OCI-LY7 (cell line): ENCODE measurements around the gene LHX6. TPM values are rescaled to one million over a fixed set of nuclear protein-coding genes. Genes with fewer than 3 reads are reported as not detected.

ENCODE experiments used
- BruUV-seq: library from RNA; stranded (reverse); fragments of 400-500 nt; replicated peaks from 2 replicates; lab custom pipeline; 2021; lab: Mats Ljungman, UMichigan
- CTCF ChIA-PET: fragments of 300-600 bp; sonication (Branson Sonifier 250); formaldehyde crosslinking; loops from one replicate; lab custom pipeline; 2022; ENCODE audit warnings: antibody characterized with exemption; ENCODE audit not compliant: unreplicated experiment; lab: Charles Lee
- POLR2A ChIA-PET: fragments of 300-600 bp; sonication (Branson Sonifier 250); formaldehyde crosslinking; loops from one replicate; lab custom pipeline; 2022; ENCODE audit warnings: antibody characterized with exemption; lab: Charles Lee
- DNase-seq: peaks from one replicate; pipeline ENCODE4 v3.0.0-alpha.2; 2015; ENCODE audit warnings: low spot score
- H2AFZ ChIP-seq: fragments of 200-600 bp; sonication (generic), shearing (Covaris generic); 2 replicates; pipeline ENCODE4 v1.6.1; 2014; ENCODE audit warnings: mild to moderate bottlenecking, antibody characterized with exemption, low read length, moderate library complexity
- H3K27ac ChIP-seq: fragments of 200-600 bp; sonication (generic); 2 replicates; pipeline ENCODE4 v1.5.1; 2014; ENCODE audit warnings: mixed run types, low read depth, mild to moderate bottlenecking, moderate library complexity, low read length, inconsistent platforms; ENCODE audit not compliant: poor library complexity, severe bottlenecking
- H3K36me3 ChIP-seq: fragments of 200-600 bp; sonication (generic); 2 replicates; pipeline ENCODE4 v1.6.1; 2014; ENCODE audit warnings: mild to moderate bottlenecking, antibody characterized with exemption, low read length, moderate library complexity, mixed read lengths; ENCODE audit not compliant: insufficient read depth
- H3K4me1 ChIP-seq: fragments of 200-600 bp; sonication (generic); 2 replicates; pipeline ENCODE4 v1.5.1; 2014; ENCODE audit warnings: mild to moderate bottlenecking, low read length; ENCODE audit not compliant: insufficient read depth, poor library complexity, severe bottlenecking
- H3K4me2 ChIP-seq: fragments of 200-600 bp; sonication (generic); 2 replicates; pipeline ENCODE4 v1.6.1; 2014; ENCODE audit warnings: mild to moderate bottlenecking, low read length
- H3K4me3 ChIP-seq: fragments of 200-600 bp; sonication (generic); 2 replicates; pipeline ENCODE4 v1.5.1; 2014; ENCODE audit warnings: mild to moderate bottlenecking, low read depth, low read length; ENCODE audit not compliant: poor library complexity, severe bottlenecking
- H3K79me2 ChIP-seq: fragments of 200-600 bp; sonication (generic); 2 replicates; pipeline ENCODE4 v1.6.1; 2016; ENCODE audit warnings: low read depth, mild to moderate bottlenecking, low read length, moderate library complexity, mixed read lengths; ENCODE audit not compliant: insufficient read depth
- H3K9me2 ChIP-seq: fragments of 200-600 bp; sonication (generic); 2 replicates; pipeline ENCODE4 v1.6.1; 2016; ENCODE audit warnings: mild to moderate bottlenecking, low read length, mixed read lengths; ENCODE audit not compliant: insufficient read depth
- H3K9me3 ChIP-seq: fragments of 200-600 bp; sonication (generic); 2 replicates; pipeline ENCODE4 v1.6.1; 2014; ENCODE audit warnings: mild to moderate bottlenecking, mixed run types, low read length, mixed read lengths
- H4K20me1 ChIP-seq: fragments of 200-600 bp; sonication (generic); 2 replicates; pipeline ENCODE4 v1.6.1; 2014; ENCODE audit warnings: mild to moderate bottlenecking, antibody characterized with exemption, low read length, moderate library complexity, mixed read lengths; ENCODE audit not compliant: insufficient read depth
- CTCF ChIP-seq: fragments of 200-600 bp; sonication (generic); conservative IDR thresholded peaks from 2 replicates; pipeline ENCODE4 v1.5.1; 2014; ENCODE audit warnings: mild to moderate bottlenecking, antibody characterized with exemption, low read length, moderate library complexity, mixed read lengths
- EZH2phosphoT487 ChIP-seq: fragments of 200-600 bp; sonication (generic); IDR thresholded peaks from 2 replicates; pipeline ENCODE4 v1.6.1; 2018; ENCODE audit warnings: low read depth, borderline replicate concordance, mild to moderate bottlenecking, mixed run types, antibody characterized with exemption, low read length, moderate library complexity, mixed read lengths
- intact Hi-C: fragments of 100-400 bp; cut with micrococcal nuclease; formaldehyde crosslinking; loops from one replicate; pipeline ENCODE4 v1.10.0; 2022; ENCODE audit not compliant: unreplicated experiment
- total RNA-seq, 2 experiments: library from RNA; depleted of rRNA in 1 of 2; stranded (reverse); fragments of >200 nt in 1 of 2; shearing (Covaris generic) in 1 of 2; gene quantifications; 2 replicates each; pipeline ENCODE4 v1.2.3, GENCODE V29; 2014 to 2022

LHX6 gene
- total RNA-seq, 2 experiments from 2014 or later: not detected

DNA sequence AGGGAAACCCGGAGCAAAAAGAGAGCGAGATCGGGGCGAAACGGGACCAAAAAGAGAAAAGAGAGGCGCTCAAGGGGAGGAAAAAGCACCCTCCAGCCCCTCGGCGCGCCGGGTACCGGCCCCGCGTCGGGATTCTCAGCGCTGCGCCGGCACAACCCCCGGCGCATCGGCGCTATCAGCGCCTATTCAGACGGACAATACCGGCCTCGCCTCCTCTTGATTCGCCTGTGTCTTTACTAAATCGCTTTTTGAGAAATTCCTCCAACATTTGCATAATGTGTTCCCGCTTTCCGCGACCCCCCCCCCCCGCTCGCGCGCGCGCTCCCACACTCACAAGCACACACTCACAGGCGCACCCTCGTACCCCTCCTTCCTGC, 578 bp downstream of the LHX6 start:
- Histone ChIP-seq H3K9me2 (no peaks in the 10 kb centered on the region), H3K4me2 (peak overlapping the region; percentile 20; the same call in 1 of the 2 replicates), H3K4me3 (no peak overlapping the region), H2AFZ (no peak overlapping the region), H3K79me2 (no peaks in the 10 kb centered on the region), H4K20me1 (no peaks in the 10 kb centered on the region), H3K9me3 (no peaks in the 10 kb centered on the region), H3K36me3 (no peaks in the 10 kb centered on the region), H3K4me1 (no peaks in the 10 kb centered on the region), H3K27ac (no peak overlapping the region)
- POLR2A ChIA-PET: no interaction called here
- intact Hi-C loops: no loop called here
- no TSS peak for BruUV-seq
- no peak for DNase-seq
- TF ChIP-seq EZH2phosphoT487 (no peak), CTCF (no peak)
- CTCF ChIA-PET: no interaction called here

- no peak overlapping the region for H2AFZ ChIP-seq
- ChIA-PET POLR2A (no interaction called here), CTCF (no interaction called here)
- TF ChIP-seq EZH2phosphoT487: no peak
- TF ChIP-seq CTCF: no peak
- intact Hi-C loops: no loop called here
- no peak for DNase-seq
- no peaks in the 10 kb centered on the region for H4K20me1 ChIP-seq
- no TSS peak for BruUV-seq
- no peaks in the 10 kb centered on the region for H3K79me2 ChIP-seq
- H3K4me1 ChIP-seq: no peaks in the 10 kb centered on the region
- no peak overlapping the region for H3K4me3 ChIP-seq
- H3K36me3 ChIP-seq: no peaks in the 10 kb centered on the region
- H3K4me2 ChIP-seq: no peak overlapping the region
- no peaks in the 10 kb centered on the region for H3K9me2 ChIP-seq
- H3K9me3 ChIP-seq: no peaks in the 10 kb centered on the region
- no peak overlapping the region for H3K27ac ChIP-seq
Measured at GRCh38 chr9:122227575-122227900, 1.2 kb downstream of the LHX6 start.

- TF ChIP-seq EZH2phosphoT487 (no peak), CTCF (no peak)
- intact Hi-C loops: no loop called here
- ChIA-PET POLR2A (no interaction called here), CTCF (no interaction called here)
- Histone ChIP-seq H2AFZ (no peak overlapping the region), H4K20me1 (no peaks in the 10 kb centered on the region), H3K79me2 (no peaks in the 10 kb centered on the region), H3K9me3 (no peaks in the 10 kb centered on the region), H3K9me2 (no peaks in the 10 kb centered on the region), H3K4me3 (no peak overlapping the region), H3K27ac (no peak overlapping the region), H3K4me1 (no peaks in the 10 kb centered on the region), H3K36me3 (no peaks in the 10 kb centered on the region), H3K4me2 (no peak overlapping the region)
- no peak for DNase-seq
- BruUV-seq: no TSS peak
Measured at GRCh38 chr9:122226758-122227574, 1.8 kb downstream of the LHX6 start.
